GM10847 (cell line): ENCODE measurements around the gene FAM131B.

Source experiments
- POLR2A ChIP-seq: IDR thresholded peaks from 2 replicates; pipeline ENCODE4 v1.6.1; 2011; ENCODE audit not compliant: insufficient read length; ENCODE audit errors: extremely low read depth

FAM131B gene

GRCh38 chr7:143358626-143359025 is 3.9 kb downstream of the FAM131B start:
- TF ChIP-seq POLR2A: no peak

- TF ChIP-seq POLR2A: no peak
These were observed 6.0 kb downstream of the FAM131B start for GRCh38 chr7:143356414-143357050.

GRCh38 chr7:143355450-143356385 is 6.8 kb downstream of the FAM131B start:
- TF ChIP-seq POLR2A: no peak

GRCh38 chr7:143354965-143355364 is 7.5 kb downstream of the FAM131B start:
- no peak for TF ChIP-seq POLR2A

- no peak for TF ChIP-seq POLR2A
These were observed 8.1 kb downstream of the FAM131B start for GRCh38 chr7:143354376-143354775.

- no peak for TF ChIP-seq POLR2A
These were observed 9.9 kb downstream of the FAM131B start for GRCh38 chr7:143352531-143353002.

- no peak for TF ChIP-seq POLR2A
These were observed 10.9 kb downstream of the FAM131B start for GRCh38 chr7:143351574-143351973.

GRCh38 chr7:143351060-143351459 is 11.5 kb downstream of the FAM131B start:
- TF ChIP-seq POLR2A: no peak

GRCh38 chr7:143347950-143348349 is 14.6 kb downstream of the FAM131B start:
- no peak for TF ChIP-seq POLR2A

- no peak for TF ChIP-seq POLR2A
These were observed 16.5 kb downstream of the FAM131B start for GRCh38 chr7:143346018-143346417.

GRCh38 chr7:143345428-143345900 is 17.0 kb downstream of the FAM131B start:
- no peak for TF ChIP-seq POLR2A

- no peak for TF ChIP-seq POLR2A
These were observed 18.9 kb downstream of the FAM131B start for GRCh38 chr7:143343596-143343995.

GRCh38 chr7:143341842-143342241 is 20.7 kb downstream of the FAM131B start:
- no peak for TF ChIP-seq POLR2A

GRCh38 chr7:143337216-143337615 is 25.3 kb downstream of the FAM131B start:
- TF ChIP-seq POLR2A: no peak

GRCh38 chr7:143334244-143334643 is 28.3 kb downstream of the FAM131B start:
- no peak for TF ChIP-seq POLR2A
